HG03159 (cell line): Measurements from ENCODE around the gene TSSK6.

Experiments
- ATAC-seq: cut with Tn5 transposase; IDR thresholded peaks from one replicate; pipeline ENCODE4 v1.9.1; 2021; ENCODE audit warnings: mild to moderate bottlenecking, moderate library complexity; ENCODE audit not compliant: unreplicated experiment

Gene TSSK6

DNA sequence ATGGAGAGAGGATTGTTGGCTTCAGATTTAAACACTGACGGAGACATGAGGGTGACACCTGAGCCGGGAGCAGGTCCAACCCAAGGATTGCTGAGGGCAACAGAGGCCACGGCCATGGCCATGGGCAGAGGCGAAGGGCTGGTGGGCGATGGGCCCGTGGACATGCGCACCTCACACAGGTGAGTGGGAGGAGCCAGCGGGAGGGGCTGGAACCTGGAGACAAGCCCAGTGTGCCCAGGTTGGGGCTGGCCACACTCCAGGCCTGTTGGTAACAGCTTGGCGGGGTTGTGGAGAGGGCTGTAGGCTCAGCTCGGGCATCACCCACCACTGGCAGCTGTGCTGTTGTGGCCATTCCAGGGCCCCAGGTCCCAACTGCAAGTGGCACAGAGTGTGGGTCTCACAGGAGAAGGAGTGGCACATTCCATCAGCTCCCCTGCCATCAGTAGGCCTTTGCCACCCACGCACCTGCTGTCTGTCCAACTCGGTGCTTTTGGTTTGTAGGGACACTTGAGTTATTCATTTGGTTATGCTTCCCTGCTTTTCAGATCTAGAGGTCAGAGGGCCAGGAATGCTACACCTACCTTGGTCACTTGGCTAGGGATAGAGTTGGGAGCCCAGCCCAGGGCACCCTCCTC is 49.8 kb downstream of the TSSK6 start:
- ATAC-seq = no peak

DNA sequence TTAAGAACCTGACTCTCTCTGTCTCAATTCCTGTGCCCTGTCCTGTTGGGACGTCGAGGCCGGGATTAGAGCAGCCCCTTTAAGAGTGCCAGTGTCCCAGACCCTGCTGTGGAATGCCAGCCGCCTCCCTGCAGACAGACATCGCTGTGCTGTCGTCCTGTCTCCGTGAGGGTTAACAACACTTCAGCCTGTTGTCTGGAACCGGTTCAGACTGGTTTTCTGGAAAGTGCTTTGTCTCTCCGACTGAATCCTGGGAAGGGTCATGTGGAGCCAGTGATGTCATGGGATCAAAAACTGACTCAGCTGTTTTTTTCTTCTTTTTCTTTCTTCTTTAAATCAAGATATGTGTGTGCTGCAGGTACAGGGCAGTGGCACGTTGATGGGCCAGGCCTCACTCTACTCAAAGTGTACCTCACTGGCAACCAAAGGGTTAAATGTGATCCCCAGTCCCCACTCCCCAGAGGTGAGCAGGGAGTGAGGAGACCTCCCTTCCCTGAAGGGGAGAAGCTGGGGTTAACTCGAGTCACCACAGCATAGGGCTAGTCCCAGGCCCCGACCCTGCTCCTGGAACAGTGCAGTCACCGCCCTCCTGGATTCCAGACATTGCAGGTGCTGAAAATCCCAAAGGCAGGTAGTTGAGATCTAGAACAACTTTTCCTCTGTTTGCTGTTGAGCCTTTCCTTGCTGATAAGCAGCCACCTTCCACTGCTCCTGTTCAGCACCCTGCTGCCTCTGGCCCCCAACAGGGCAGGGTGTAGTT is 50.8 kb downstream of the TSSK6 start:
- ATAC-seq = no peak
